GM23338 (cell line): Measurements from ENCODE around the gene ARPC5. TPM values are rescaled to one million over a fixed set of nuclear protein-coding genes. Genes with fewer than 3 reads are reported as not detected.

Source experiments
- ATAC-seq: fragments of 200-7000 bp; cut with Tn5 transposase; 3 replicates; pipeline ENCODE4 v1.9.1; 2020
- DNase-seq: peaks from one replicate; pipeline ENCODE4 v3.0.0-alpha.2; 2015; ENCODE audit warnings: low spot score
- H2AFZ ChIP-seq: fragments of 200-600 bp; sonication (generic); 2 replicates; pipeline ENCODE4 v1.8.0; 2016; ENCODE audit warnings: antibody characterized with exemption, mild to moderate bottlenecking, moderate library complexity
- H3F3A ChIP-seq: fragments of 200-600 bp; sonication (generic); replicated peaks from 2 replicates; pipeline ENCODE4 v1.8.0; 2017; ENCODE audit warnings: antibody characterized with exemption, mixed run types, low read depth
- H3K27ac ChIP-seq: fragments of 200-600 bp; sonication (generic); 2 replicates; pipeline ENCODE4 v1.6.1; 2016; ENCODE audit warnings: low read depth
- H3K27me3 ChIP-seq: fragments of 200-600 bp; sonication (generic); 2 replicates; pipeline ENCODE4 v1.8.0; 2016; ENCODE audit warnings: mild to moderate bottlenecking, mixed run types, moderate library complexity; ENCODE audit not compliant: insufficient read depth
- H3K36me3 ChIP-seq: fragments of 200-600 bp; sonication (generic); 2 replicates; pipeline ENCODE4 v1.8.0; 2016; ENCODE audit warnings: mild to moderate bottlenecking; ENCODE audit not compliant: insufficient read depth
- H3K4me1 ChIP-seq: fragments of 200-600 bp; sonication (generic); 2 replicates; pipeline ENCODE4 v1.8.0; 2016; ENCODE audit warnings: mild to moderate bottlenecking, moderate library complexity; ENCODE audit not compliant: insufficient read depth
- H3K4me2 ChIP-seq: fragments of 200-600 bp; sonication (generic); 2 replicates; pipeline ENCODE4 v1.7.1; 2017; ENCODE audit warnings: mixed run types
- H3K4me3 ChIP-seq: fragments of 200-600 bp; sonication (generic); 2 replicates; pipeline ENCODE4 v1.6.1; 2016; ENCODE audit warnings: mixed run types
- H3K79me2 ChIP-seq: fragments of 200-600 bp; sonication (generic); replicated peaks from 2 replicates; pipeline ENCODE4 v1.8.0; 2017; ENCODE audit warnings: mild to moderate bottlenecking; ENCODE audit not compliant: insufficient read depth
- H3K9me2 ChIP-seq: fragments of 200-600 bp; sonication (generic); 2 replicates; pipeline ENCODE4 v1.8.0; 2017; ENCODE audit not compliant: insufficient read depth
- H4K20me1 ChIP-seq: fragments of 200-600 bp; sonication (generic); replicated peaks from 2 replicates; pipeline ENCODE4 v1.8.0; 2017; ENCODE audit warnings: mild to moderate bottlenecking; ENCODE audit not compliant: insufficient read depth
- H3K27ac Mint-ChIP-seq: 2 replicates; pipeline ENCODE4 v1.8.0; 2020; ENCODE audit warnings: inconsistent platforms, mild to moderate bottlenecking, moderate library complexity, mixed read lengths
- H3K27me3 Mint-ChIP-seq: 3 replicates; pipeline ENCODE4 v1.8.0; 2022; ENCODE audit warnings: low read depth, mild to moderate bottlenecking, moderate library complexity, mixed read lengths, inconsistent platforms; ENCODE audit not compliant: insufficient read depth, poor library complexity
- H3K36me3 Mint-ChIP-seq: 3 replicates; pipeline ENCODE4 v1.8.0; 2021; ENCODE audit warnings: low read depth, mild to moderate bottlenecking, inconsistent platforms, moderate library complexity, mixed read lengths
- H3K4me1 Mint-ChIP-seq: 3 replicates; pipeline ENCODE4 v1.8.0; 2020; ENCODE audit warnings: mild to moderate bottlenecking, inconsistent platforms, mixed read lengths
- H3K4me3 Mint-ChIP-seq: 3 replicates; pipeline ENCODE4 v1.8.0; 2021; ENCODE audit warnings: moderate library complexity, mild to moderate bottlenecking, inconsistent platforms, mixed read lengths
- H3K9me3 Mint-ChIP-seq: 3 replicates; pipeline ENCODE4 v1.8.0; 2020; ENCODE audit warnings: moderate library complexity, mild to moderate bottlenecking, inconsistent platforms, mixed read lengths
- CREB1 ChIP-seq: fragments of 250-450 bp; sonication (Bioruptor Pico); IDR thresholded peaks from 2 replicates; pipeline ENCODE4 v1.5.0; 2020; ENCODE audit warnings: low read depth, mild to moderate bottlenecking, moderate library complexity
- ETS1 ChIP-seq: IDR thresholded peaks from 2 replicates; pipeline ENCODE4 v1.6.1; 2016; ENCODE audit warnings: antibody characterized with exemption
- EZH2 ChIP-seq: fragments of 200-600 bp; sonication (generic); IDR thresholded peaks from one replicate; pipeline ENCODE4 v1.8.0; 2017; ENCODE audit warnings: antibody characterized with exemption, mild to moderate bottlenecking, low read depth; ENCODE audit not compliant: unreplicated experiment
- EZH2phosphoT487 ChIP-seq: fragments of 200-600 bp; sonication (generic); IDR thresholded peaks from one replicate; pipeline ENCODE4 v1.8.1; 2018; ENCODE audit warnings: antibody characterized with exemption; ENCODE audit not compliant: unreplicated experiment
- JUNB ChIP-seq: IDR thresholded peaks from one replicate; pipeline ENCODE4 v1.6.1; 2016; ENCODE audit warnings: antibody characterized with exemption; ENCODE audit not compliant: unreplicated experiment
- NANOG ChIP-seq: IDR thresholded peaks from 2 replicates; pipeline ENCODE4 v1.6.1; 2016; ENCODE audit warnings: antibody characterized with exemption, borderline replicate concordance
- POLR2AphosphoS5 ChIP-seq: IDR thresholded peaks from 2 replicates; pipeline ENCODE4 v1.6.1; 2016; ENCODE audit warnings: antibody characterized with exemption, low read depth
- REST ChIP-seq: IDR thresholded peaks from one replicate; pipeline ENCODE4 v1.6.1; 2018; ENCODE audit warnings: antibody characterized with exemption; ENCODE audit not compliant: unreplicated experiment
- STAT1 ChIP-seq: IDR thresholded peaks from one replicate; pipeline ENCODE4 v1.6.1; 2016; ENCODE audit warnings: antibody characterized with exemption; ENCODE audit not compliant: unreplicated experiment
- ZNF114 ChIP-seq: fragments of 250-450 bp; sonication (Bioruptor Pico); IDR thresholded peaks from 2 replicates; pipeline ENCODE4 v1.5.0; 2020; ENCODE audit warnings: mild to moderate bottlenecking, moderate library complexity
- ZNF331 ChIP-seq: fragments of 250-450 bp; sonication (Bioruptor Pico); IDR thresholded peaks from 2 replicates; pipeline ENCODE4 v1.5.0; 2020; ENCODE audit warnings: low read depth, mild to moderate bottlenecking, moderate library complexity
- polyA plus RNA-seq: library from polyadenylated mRNA; unstranded; fragments of >200 nt; fragmentation: Nextera tagmentation; extraction: Ambion mirVana; gene quantifications from 2 replicates; pipeline ENCODE4 v1.2.1, GENCODE V29; 2016
- total RNA-seq: library from RNA; depleted of rRNA; stranded (reverse); fragments of >200 nt; shearing (Covaris generic); gene quantifications from 2 replicates; pipeline ENCODE4 v1.2.3, GENCODE V29; 2014
- TF ChIP-seq, protein P1 (sequence below), 2 experiments: fragments of 200-600 bp in 1 of 2; sonication (generic) in 1 of 2; conservative IDR thresholded peaks; 2 replicates each; pipeline versions ENCODE4 v1.5.1 to v1.6.1; 2016 to 2017; ENCODE audit warnings: antibody characterized with exemption in 2 of 2, low read depth in 2 of 2, mild to moderate bottlenecking in 2 of 2, moderate library complexity in 1 of 2
- TF ChIP-seq, protein P2 (sequence below): fragments of 250-450 bp; sonication (Bioruptor Pico); IDR thresholded peaks from 2 replicates; pipeline ENCODE4 v1.5.0; 2020; ENCODE audit warnings: mild to moderate bottlenecking, moderate library complexity

Gene ARPC5
- total and polyA plus RNA-seq, 2 experiments from 2014 or later, result 75.4 to 98.9 TPM

DNA sequence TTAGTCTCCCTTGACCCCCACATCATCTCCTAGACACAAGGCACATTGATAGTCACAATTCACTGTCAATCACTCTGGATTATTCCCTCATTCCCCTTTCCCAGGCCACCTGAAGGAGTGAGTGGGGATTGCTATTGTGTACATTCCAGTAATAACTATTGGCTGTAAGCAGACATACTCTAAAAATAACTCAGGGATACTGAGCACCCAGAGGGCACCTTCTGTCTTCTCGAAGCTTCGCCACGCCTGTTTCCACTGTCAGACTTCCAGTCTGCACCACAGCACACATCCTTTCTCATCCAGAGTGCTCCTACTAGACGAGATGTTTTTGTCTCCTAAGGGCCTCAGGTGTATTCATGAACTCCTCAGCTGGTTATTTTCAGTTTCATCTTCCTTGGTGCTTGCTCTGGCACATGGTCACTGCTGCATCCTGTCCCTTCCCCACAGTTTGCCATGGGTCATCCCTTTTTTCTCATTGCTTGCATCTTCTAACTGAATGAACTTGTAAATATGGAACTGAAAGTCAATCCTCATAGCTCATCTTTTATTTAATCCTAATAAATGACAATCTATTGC is 18.4 kb upstream of the ARPC5 start:
- Histone ChIP-seq H3F3A (no peaks in the 10 kb centered on the region), H2AFZ (no peak overlapping the region), H3K9me2 (0 out of 2 replicates have a peak, but pooled peaks cover 2% of the 10 kb centered on the region), H3K79me2 (no peaks in the 10 kb centered on the region), H3K4me2 (no peak overlapping the region), H3K27me3 (no peaks in the 10 kb centered on the region), H3K4me1 (no peaks in the 10 kb centered on the region), H3K27ac (no peak overlapping the region), H3K36me3 (no peaks in the 10 kb centered on the region), H3K4me3 (no peak overlapping the region), H4K20me1 (no peaks in the 10 kb centered on the region)
- Mint-ChIP-seq H3K27me3 (no peaks in the 10 kb centered on the region), H3K9me3 (peaks cover 5% of the 10 kb centered on the region; the same call in 1 of the 3 replicates), H3K4me3 (no peak overlapping the region), H3K4me1 (peaks cover 6% of the 10 kb centered on the region; the same call in 2 of the 3 replicates), H3K36me3 (peaks cover 3% of the 10 kb centered on the region; the same call in 1 of the 3 replicates), H3K27ac (no peak overlapping the region)
- ATAC-seq (no peak), DNase-seq (no peak)
- TF ChIP-seq STAT1, result no peak
- TF ChIP-seq JUNB, result no peak
- no peak for TF ChIP-seq ETS1
- TF ChIP-seq REST, result no peak
- no peak for TF ChIP-seq EZH2phosphoT487
- no peak for TF ChIP-seq ZNF331 (CRISPR knock-in tag)
- TF ChIP-seq EZH2, result no peak
- TF ChIP-seq, protein P1, sequence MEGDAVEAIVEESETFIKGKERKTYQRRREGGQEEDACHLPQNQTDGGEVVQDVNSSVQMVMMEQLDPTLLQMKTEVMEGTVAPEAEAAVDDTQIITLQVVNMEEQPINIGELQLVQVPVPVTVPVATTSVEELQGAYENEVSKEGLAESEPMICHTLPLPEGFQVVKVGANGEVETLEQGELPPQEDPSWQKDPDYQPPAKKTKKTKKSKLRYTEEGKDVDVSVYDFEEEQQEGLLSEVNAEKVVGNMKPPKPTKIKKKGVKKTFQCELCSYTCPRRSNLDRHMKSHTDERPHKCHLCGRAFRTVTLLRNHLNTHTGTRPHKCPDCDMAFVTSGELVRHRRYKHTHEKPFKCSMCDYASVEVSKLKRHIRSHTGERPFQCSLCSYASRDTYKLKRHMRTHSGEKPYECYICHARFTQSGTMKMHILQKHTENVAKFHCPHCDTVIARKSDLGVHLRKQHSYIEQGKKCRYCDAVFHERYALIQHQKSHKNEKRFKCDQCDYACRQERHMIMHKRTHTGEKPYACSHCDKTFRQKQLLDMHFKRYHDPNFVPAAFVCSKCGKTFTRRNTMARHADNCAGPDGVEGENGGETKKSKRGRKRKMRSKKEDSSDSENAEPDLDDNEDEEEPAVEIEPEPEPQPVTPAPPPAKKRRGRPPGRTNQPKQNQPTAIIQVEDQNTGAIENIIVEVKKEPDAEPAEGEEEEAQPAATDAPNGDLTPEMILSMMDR (conservative IDR thresholded peaks at IDR 0.05; ENCODE audit: low read depth in 2 of 2), result no peak
- TF ChIP-seq NANOG, result no peak
- TF ChIP-seq, protein P2, sequence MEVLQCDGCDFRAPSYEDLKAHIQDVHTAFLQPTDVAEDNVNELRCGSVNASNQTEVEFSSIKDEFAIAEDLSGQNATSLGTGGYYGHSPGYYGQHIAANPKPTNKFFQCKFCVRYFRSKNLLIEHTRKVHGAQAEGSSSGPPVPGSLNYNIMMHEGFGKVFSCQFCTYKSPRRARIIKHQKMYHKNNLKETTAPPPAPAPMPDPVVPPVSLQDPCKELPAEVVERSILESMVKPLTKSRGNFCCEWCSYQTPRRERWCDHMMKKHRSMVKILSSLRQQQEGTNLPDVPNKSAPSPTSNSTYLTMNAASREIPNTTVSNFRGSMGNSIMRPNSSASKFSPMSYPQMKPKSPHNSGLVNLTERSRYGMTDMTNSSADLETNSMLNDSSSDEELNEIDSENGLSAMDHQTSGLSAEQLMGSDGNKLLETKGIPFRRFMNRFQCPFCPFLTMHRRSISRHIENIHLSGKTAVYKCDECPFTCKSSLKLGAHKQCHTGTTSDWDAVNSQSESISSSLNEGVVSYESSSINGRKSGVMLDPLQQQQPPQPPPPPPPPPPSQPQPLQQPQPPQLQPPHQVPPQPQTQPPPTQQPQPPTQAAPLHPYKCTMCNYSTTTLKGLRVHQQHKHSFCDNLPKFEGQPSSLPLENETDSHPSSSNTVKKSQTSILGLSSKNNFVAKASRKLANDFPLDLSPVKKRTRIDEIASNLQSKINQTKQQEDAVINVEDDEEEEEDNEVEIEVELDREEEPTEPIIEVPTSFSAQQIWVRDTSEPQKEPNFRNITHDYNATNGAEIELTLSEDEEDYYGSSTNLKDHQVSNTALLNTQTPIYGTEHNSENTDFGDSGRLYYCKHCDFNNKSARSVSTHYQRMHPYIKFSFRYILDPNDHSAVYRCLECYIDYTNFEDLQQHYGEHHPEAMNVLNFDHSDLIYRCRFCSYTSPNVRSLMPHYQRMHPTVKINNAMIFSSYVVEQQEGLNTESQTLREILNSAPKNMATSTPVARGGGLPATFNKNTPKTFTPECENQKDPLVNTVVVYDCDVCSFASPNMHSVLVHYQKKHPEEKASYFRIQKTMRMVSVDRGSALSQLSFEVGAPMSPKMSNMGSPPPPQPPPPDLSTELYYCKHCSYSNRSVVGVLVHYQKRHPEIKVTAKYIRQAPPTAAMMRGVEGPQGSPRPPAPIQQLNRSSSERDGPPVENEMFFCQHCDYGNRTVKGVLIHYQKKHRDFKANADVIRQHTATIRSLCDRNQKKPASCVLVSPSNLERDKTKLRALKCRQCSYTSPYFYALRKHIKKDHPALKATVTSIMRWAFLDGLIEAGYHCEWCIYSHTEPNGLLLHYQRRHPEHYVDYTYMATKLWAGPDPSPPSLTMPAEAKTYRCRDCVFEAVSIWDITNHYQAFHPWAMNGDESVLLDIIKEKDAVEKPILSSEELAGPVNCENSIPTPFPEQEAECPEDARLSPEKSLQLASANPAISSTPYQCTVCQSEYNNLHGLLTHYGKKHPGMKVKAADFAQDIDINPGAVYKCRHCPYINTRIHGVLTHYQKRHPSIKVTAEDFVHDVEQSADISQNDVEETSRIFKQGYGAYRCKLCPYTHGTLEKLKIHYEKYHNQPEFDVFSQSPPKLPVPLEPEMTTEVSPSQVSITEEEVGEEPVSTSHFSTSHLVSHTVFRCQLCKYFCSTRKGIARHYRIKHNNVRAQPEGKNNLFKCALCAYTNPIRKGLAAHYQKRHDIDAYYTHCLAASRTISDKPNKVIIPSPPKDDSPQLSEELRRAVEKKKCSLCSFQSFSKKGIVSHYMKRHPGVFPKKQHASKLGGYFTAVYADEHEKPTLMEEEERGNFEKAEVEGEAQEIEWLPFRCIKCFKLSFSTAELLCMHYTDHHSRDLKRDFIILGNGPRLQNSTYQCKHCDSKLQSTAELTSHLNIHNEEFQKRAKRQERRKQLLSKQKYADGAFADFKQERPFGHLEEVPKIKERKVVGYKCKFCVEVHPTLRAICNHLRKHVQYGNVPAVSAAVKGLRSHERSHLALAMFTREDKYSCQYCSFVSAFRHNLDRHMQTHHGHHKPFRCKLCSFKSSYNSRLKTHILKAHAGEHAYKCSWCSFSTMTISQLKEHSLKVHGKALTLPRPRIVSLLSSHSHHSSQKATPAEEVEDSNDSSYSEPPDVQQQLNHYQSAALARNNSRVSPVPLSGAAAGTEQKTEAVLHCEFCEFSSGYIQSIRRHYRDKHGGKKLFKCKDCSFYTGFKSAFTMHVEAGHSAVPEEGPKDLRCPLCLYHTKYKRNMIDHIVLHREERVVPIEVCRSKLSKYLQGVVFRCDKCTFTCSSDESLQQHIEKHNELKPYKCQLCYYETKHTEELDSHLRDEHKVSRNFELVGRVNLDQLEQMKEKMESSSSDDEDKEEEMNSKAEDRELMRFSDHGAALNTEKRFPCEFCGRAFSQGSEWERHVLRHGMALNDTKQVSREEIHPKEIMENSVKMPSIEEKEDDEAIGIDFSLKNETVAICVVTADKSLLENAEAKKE (CRISPR knock-in tag), result no peak
- no peak for TF ChIP-seq CREB1 (CRISPR knock-in tag)
- TF ChIP-seq POLR2AphosphoS5, result no peak
- TF ChIP-seq ZNF114 (CRISPR knock-in tag), result no peak
